B cell (primary cell): ENCODE results near the gene TENT4B. TPM values are rescaled to one million over a fixed set of nuclear protein-coding genes. Genes with fewer than 3 reads are reported as not detected.

Experiments used
- ATAC-seq: fragments of 200-7000 bp; cut with Tn5 transposase; one replicate; pipeline ENCODE4 v1.10.0; 2021; ENCODE audit warnings: low read depth, mild to moderate bottlenecking, moderate number of reproducible peaks, moderate library complexity
- CTCF ChIA-PET: fragments of 350-600 bp; sonication (Branson Sonifier 250); formaldehyde crosslinking; loops from one replicate; lab custom pipeline; 2021; ENCODE audit warnings: antibody characterized with exemption, inconsistent platforms; lab: Charles Lee
- POLR2A ChIA-PET: fragments of 350-600 bp; sonication (Branson Sonifier 250); formaldehyde crosslinking; loops from one replicate; lab custom pipeline; 2021; ENCODE audit warnings: antibody characterized with exemption; lab: Charles Lee
- DNase-seq: peaks from one replicate; pipeline ENCODE4 v3.0.0; 2013
- H2AFZ ChIP-seq: 2 replicates; pipeline ENCODE4 v1.6.1; 2012; ENCODE audit warnings: mild to moderate bottlenecking, low read depth, low read length; ENCODE audit not compliant: insufficient read depth, poor library complexity, severe bottlenecking
- H3K27ac ChIP-seq, 2 donors: 1 replicate in 1 of 2; 2 replicates in 1 of 2; pipeline ENCODE4 v1.5.1; 2012 to 2013; ENCODE audit warnings: low read length in 2 of 2, mild to moderate bottlenecking in 2 of 2, moderate library complexity in 1 of 2
- H3K27me3 ChIP-seq, 4 experiments: fragments of 200-600 bp in 1 of 4; sonication (generic) in 1 of 4; replicated peaks in 1 of 4; 1 replicate in 2 of 4; 2 replicates in 2 of 4; pipeline versions ENCODE4 v1.6.1 to v1.7.0; 2013 to 2016; ENCODE audit warnings: low read length in 3 of 4, mild to moderate bottlenecking in 2 of 4, mixed read lengths in 1 of 4, moderate library complexity in 1 of 4; ENCODE audit not compliant: insufficient read depth in 4 of 4, control insufficient read depth in 3 of 4; ENCODE audit errors: control extremely low read depth in 1 of 4
- H3K36me3 ChIP-seq, 2 experiments: replicated peaks in 1 of 2; 1 replicate in 1 of 2; 2 replicates in 1 of 2; pipeline versions ENCODE4 v1.6.1 to v1.7.1; 2013; ENCODE audit warnings: low read length in 1 of 2; ENCODE audit not compliant: insufficient read depth in 2 of 2, control insufficient read depth in 1 of 2; ENCODE audit errors: control extremely low read depth in 1 of 2, extremely low read depth in 1 of 2
- H3K4me1 ChIP-seq, 2 donors: fragments of 200-600 bp in 1 of 2; sonication (generic) in 1 of 2; 1 replicate in 1 of 2; 2 replicates in 1 of 2; pipeline versions ENCODE4 v1.5.1 to v1.6.1; 2013 to 2017; ENCODE audit warnings: low read length in 2 of 2; ENCODE audit not compliant: control insufficient read depth in 2 of 2, insufficient read depth in 2 of 2
- H3K4me2 ChIP-seq: replicated peaks from 2 replicates; pipeline ENCODE3; 2012; ENCODE audit warnings: mild to moderate bottlenecking, low read depth, low read length; ENCODE audit not compliant: poor library complexity, severe bottlenecking
- H3K4me3 ChIP-seq, 5 experiments: fragments of 200-600 bp in 1 of 5; sonication (generic) in 1 of 5; 1 replicate in 3 of 5; 2 replicates in 2 of 5; pipeline versions ENCODE4 v1.5.1 to v1.7.0; 2011 to 2016; ENCODE audit warnings: low read length in 4 of 5, mild to moderate bottlenecking in 4 of 5, low read depth in 2 of 5, control low read depth in 1 of 5, moderate library complexity in 1 of 5; ENCODE audit not compliant: insufficient read depth in 1 of 5; ENCODE audit errors: control extremely low read depth in 1 of 5, extremely low read depth in 1 of 5
- H3K79me2 ChIP-seq: fragments of 200-600 bp; sonication (generic); one replicate; pipeline ENCODE4 v1.6.0; 2016; ENCODE audit warnings: low read length; ENCODE audit not compliant: control insufficient read depth, insufficient read depth
- H3K9ac ChIP-seq: fragments of 200-600 bp; sonication (generic); 2 replicates; pipeline ENCODE4 v1.6.1; 2017; ENCODE audit warnings: mild to moderate bottlenecking, low read length, moderate library complexity
- H3K9me3 ChIP-seq, 3 donors: one replicate each; pipeline versions ENCODE4 v1.6.1 to v1.7.1; 2013; ENCODE audit warnings: low read length in 2 of 3; ENCODE audit not compliant: control insufficient read depth in 2 of 3, insufficient read depth in 1 of 3; ENCODE audit errors: control extremely low read depth in 1 of 3
- H4K20me1 ChIP-seq: 2 replicates; pipeline ENCODE4 v1.6.0; 2012; ENCODE audit warnings: mild to moderate bottlenecking, low read length; ENCODE audit not compliant: insufficient read depth, control insufficient read depth, poor library complexity, severe bottlenecking
- H3K27ac Mint-ChIP-seq: one replicate; pipeline ENCODE4 v1.8.0; 2021; ENCODE audit warnings: mixed read lengths
- H3K27me3 Mint-ChIP-seq: one replicate; pipeline ENCODE4 v1.8.0; 2021; ENCODE audit warnings: mixed read lengths
- H3K4me1 Mint-ChIP-seq: one replicate; pipeline ENCODE4 v1.8.0; 2021; ENCODE audit warnings: mixed read lengths
- H3K4me3 Mint-ChIP-seq: one replicate; pipeline ENCODE4 v1.8.0; 2021; ENCODE audit warnings: mixed read lengths
- H3K9me3 Mint-ChIP-seq: one replicate; pipeline ENCODE4 v1.8.0; 2022; ENCODE audit warnings: mixed read lengths; ENCODE audit not compliant: insufficient read depth
- CTCF ChIP-seq: fragments of 200-600 bp; IDR thresholded peaks from one replicate; pipeline ENCODE4 v1.8.0; 2022; ENCODE audit warnings: antibody characterized with exemption, mild to moderate bottlenecking
- EZH2 ChIP-seq: IDR thresholded peaks from 2 replicates; pipeline ENCODE4 v1.6.1; 2012; ENCODE audit warnings: borderline replicate concordance, low read depth, mild to moderate bottlenecking, moderate library complexity, low read length; ENCODE audit not compliant: insufficient read depth, poor library complexity, severe bottlenecking
- WGBS: methylation state at CpG from one replicate; pipeline ENCODE4 v1.1.5; 2013; ENCODE audit warnings: missing lambda C conversion rate; ENCODE audit not compliant: insufficient coverage; 5-methylcytosine and 5-hydroxymethylcytosine counted together
- intact Hi-C: fragments of 100-400 bp; cut with micrococcal nuclease; formaldehyde crosslinking; loops from one replicate; pipeline ENCODE4 v1.10.0; 2022
- polyA plus RNA-seq: library from polyadenylated mRNA; depleted of rRNA; stranded (reverse); fragments of >200 nt; gene quantifications from 2 replicates; pipeline ENCODE4 v1.2.3, GENCODE V29; 2012
- total RNA-seq, 2 donors: library from RNA; stranded (reverse); fragments of 120-200 nt in 1 of 2; gene quantifications; 1 replicate in 1 of 2; 2 replicates in 1 of 2; pipeline versions ENCODE4 v1.2.3 to v1.2.4, GENCODE V29; 2013 to 2022

Gene TENT4B
- total and polyA plus RNA-seq, 2 donors (not counting 1 experiment from before 2014, with no cell fraction given), result 6.1 to 17.1 TPM

- POLR2A ChIA-PET, result no interaction called here
- no CpG with 5 or more reads among the region's 1 CpG for WGBS
- H3K4me1 Mint-ChIP-seq, result peaks cover 9% of the 10 kb centered on the region
- no peak for DNase-seq
- Histone ChIP-seq H3K79me2 (no peaks in the 10 kb centered on the region), H3K27ac (no peak overlapping the region), H3K27me3 (peaks cover 0 to 18% (median 7%) of the 10 kb centered on the region in 4 experiments), H3K9me3 (peaks cover 0 to 11% (median 4%) of the 10 kb centered on the region in 3 donors), H3K4me1 (peaks cover 0 to 4% of the 10 kb centered on the region in 2 donors), H3K4me2 (no peak overlapping the region), H3K36me3 (no peaks in the 10 kb centered on the region), H4K20me1 (no peaks in the 10 kb centered on the region), H3K4me3 (no peak overlapping the region), H3K9ac (no peak overlapping the region), H2AFZ (no peak overlapping the region)
- no peak overlapping the region for H3K4me3 Mint-ChIP-seq
- H3K9me3 Mint-ChIP-seq, result no peaks in the 10 kb centered on the region
- intact Hi-C loops, result no loop called here
- TF ChIP-seq CTCF (no peak), EZH2 (no peak)
- no peak overlapping the region for H3K27ac Mint-ChIP-seq
- peaks cover 7% of the 10 kb centered on the region for H3K27me3 Mint-ChIP-seq
- no peak for ATAC-seq
- CTCF ChIA-PET, result no interaction called here
Measured at GRCh38 chr16:50256604-50257003, 103.5 kb downstream of the TENT4B start.

- Mint-ChIP-seq H3K4me3 (no peak overlapping the region), H3K27ac (no peak overlapping the region), H3K27me3 (peaks cover 7% of the 10 kb centered on the region), H3K4me1 (peaks cover 9% of the 10 kb centered on the region), H3K9me3 (no peaks in the 10 kb centered on the region)
- H3K79me2 ChIP-seq, result no peaks in the 10 kb centered on the region
- peaks cover 0 to 18% (median 8%) of the 10 kb centered on the region in 4 experiments for H3K27me3 ChIP-seq
- ATAC-seq (no peak), DNase-seq (no peak)
- POLR2A ChIA-PET, result interaction anchor here (0.7 kb wide), 1 partner anchor 21 kb away, joined by 3 read pairs; no protein-coding TSS in a partner anchor
- H3K4me1 ChIP-seq, result peaks cover 0 to 4% of the 10 kb centered on the region in 2 donors
- 96% methylated on average over 5 of the region's 9 CpGs for WGBS
- H2AFZ ChIP-seq, result no peak overlapping the region
- H3K27ac ChIP-seq, result no peak overlapping the region
- CTCF ChIA-PET, result interaction anchor here (1.5 to 4.0 kb wide), 3 partner anchors 12 to 69 kb away, joined by 4 to 13 read pairs (median 5); no protein-coding TSS in a partner anchor
- H3K4me2 ChIP-seq, result no peak overlapping the region
- TF ChIP-seq EZH2, result no peak
- no peak for TF ChIP-seq CTCF
- H3K9me3 ChIP-seq, result peaks cover 0 to 11% (median 4%) of the 10 kb centered on the region in 3 donors
- H3K9ac ChIP-seq, result no peak overlapping the region
- intact Hi-C loops, result no loop called here
- no peaks in the 10 kb centered on the region for H3K36me3 ChIP-seq
- no peak overlapping the region for H3K4me3 ChIP-seq
- no peaks in the 10 kb centered on the region for H4K20me1 ChIP-seq
Measured at GRCh38 chr16:50257876-50258275, 104.8 kb downstream of the TENT4B start.
